ENCODE results near the gene CCNDBP1.

- no peak for TF ChIP-seq CTCF (IDR thresholded peaks at IDR 0.05; ENCODE audit: low read length)
- TF ChIP-seq EZH2 (optimal IDR thresholded peaks at IDR 0.05; ENCODE audit: low read depth, low read length) = no peak
These were observed 19.3 kb upstream of the CCNDBP1 start for GRCh38 chr15:43165801-43166325.

All from MM.1S (cell line).